Activated T-helper 1 cell treated with Interleukin-2 at 50 U/mL for 16 hours (primary cell): ENCODE results near the gene CCDC78.

Experiments used
- DNase-seq: peaks from one replicate; pipeline ENCODE4 v3.0.0-alpha.2; 2020; ENCODE audit warnings: low read depth

Gene CCDC78

GRCh38 chr16:736936-737481, 10.8 kb upstream of the CCDC78 start:
- DNase-seq = no peak

GRCh38 chr16:735982-736453, 9.8 kb upstream of the CCDC78 start:
- no peak for DNase-seq

- DNase-seq = no peak
These were observed 9.0 kb upstream of the CCDC78 start for GRCh38 chr16:734981-735881.

- DNase-seq = no peak
These were observed 8.2 kb upstream of the CCDC78 start for GRCh38 chr16:734208-734980.

GRCh38 chr16:733382-734207, 7.4 kb upstream of the CCDC78 start:
- no peak for DNase-seq

GRCh38 chr16:732936-733335, 6.7 kb upstream of the CCDC78 start:
- no peak for DNase-seq

- no peak for DNase-seq
These were observed 6.1 kb upstream of the CCDC78 start for GRCh38 chr16:732332-732731.

- no peak for DNase-seq
These were observed 4.6 kb upstream of the CCDC78 start for GRCh38 chr16:730666-731509.

GRCh38 chr16:729768-730665, 3.8 kb upstream of the CCDC78 start:
- no peak for DNase-seq

- no peak for DNase-seq
These were observed 2.9 kb upstream of the CCDC78 start for GRCh38 chr16:728890-729744.

GRCh38 chr16:728131-728889, 2.1 kb upstream of the CCDC78 start:
- DNase-seq = peak; percentile 47

- DNase-seq = no peak
These were observed 1.2 kb upstream of the CCDC78 start for GRCh38 chr16:727291-727977.

- no peak for DNase-seq
These were observed 130 bp downstream of the CCDC78 start for GRCh38 chr16:726188-726437.

- DNase-seq = no peak
These were observed 618 bp downstream of the CCDC78 start for GRCh38 chr16:725463-726187.

GRCh38 chr16:725041-725376, 1.2 kb downstream of the CCDC78 start:
- DNase-seq = no peak

GRCh38 chr16:724188-725040, 1.8 kb downstream of the CCDC78 start:
- DNase-seq = no peak
